Ammon's horn (tissue), 1 donor: ENCODE results near the gene KAT8.

Experiments
- DNase-seq: peaks from one replicate; pipeline ENCODE4 v3.0.0-alpha.2; 2016; ENCODE audit warnings: low spot score

Gene KAT8

DNA sequence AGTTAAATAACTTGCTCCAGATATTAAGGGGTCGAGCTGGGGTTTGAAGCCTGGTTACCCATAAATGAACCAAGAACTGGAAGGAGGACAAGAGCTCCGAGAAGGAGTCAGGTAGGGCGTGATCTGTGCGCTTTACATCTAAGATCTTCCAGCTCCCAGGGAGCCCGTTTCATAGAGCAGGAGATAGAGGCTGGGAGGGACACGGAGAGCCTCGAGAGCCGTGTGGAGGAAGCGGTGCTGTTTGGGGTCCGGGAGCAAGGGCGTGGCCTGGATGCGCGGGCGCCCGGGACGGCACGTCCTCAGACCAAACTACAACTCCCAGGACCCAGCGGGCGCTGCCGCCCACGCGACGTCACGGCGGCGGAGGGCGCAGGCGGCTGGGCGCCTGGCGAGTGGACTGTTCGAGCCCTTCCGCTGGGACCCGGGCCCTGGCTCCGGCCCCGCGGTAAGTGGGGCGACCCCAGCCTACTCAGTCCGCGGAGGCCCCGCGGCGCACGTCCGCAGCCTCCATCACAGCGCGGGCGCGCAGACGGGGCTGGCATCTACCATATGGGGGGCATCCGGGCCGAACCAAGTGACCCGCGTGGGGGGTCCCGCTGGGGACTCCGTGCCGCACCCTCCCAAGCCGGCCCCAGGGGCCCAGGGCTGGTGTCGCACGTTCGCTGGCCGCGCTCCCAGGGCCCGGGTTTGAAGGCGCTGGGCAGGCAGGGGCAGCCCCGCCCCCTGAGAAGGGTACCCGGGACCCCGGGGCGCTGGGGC lies 9.2 kb upstream of the KAT8 start, which contains the start of gene BCKDK:
Gene BCKDK (plus strand): TSS at position 352 of the 759 bp plus-strand sequence. CDS start 838 bp downstream, outside the sequence.
- DNase-seq = peak; percentile 86

- no peak for DNase-seq
These were observed 8.5 kb upstream of the KAT8 start for GRCh38 chr16:31108794-31109558.

- DNase-seq = no peak
These were observed 7.8 kb upstream of the KAT8 start for GRCh38 chr16:31109622-31110021.

GRCh38 chr16:31110106-31111034 lies 7.1 kb upstream of the KAT8 start:
- no peak for DNase-seq

DNA sequence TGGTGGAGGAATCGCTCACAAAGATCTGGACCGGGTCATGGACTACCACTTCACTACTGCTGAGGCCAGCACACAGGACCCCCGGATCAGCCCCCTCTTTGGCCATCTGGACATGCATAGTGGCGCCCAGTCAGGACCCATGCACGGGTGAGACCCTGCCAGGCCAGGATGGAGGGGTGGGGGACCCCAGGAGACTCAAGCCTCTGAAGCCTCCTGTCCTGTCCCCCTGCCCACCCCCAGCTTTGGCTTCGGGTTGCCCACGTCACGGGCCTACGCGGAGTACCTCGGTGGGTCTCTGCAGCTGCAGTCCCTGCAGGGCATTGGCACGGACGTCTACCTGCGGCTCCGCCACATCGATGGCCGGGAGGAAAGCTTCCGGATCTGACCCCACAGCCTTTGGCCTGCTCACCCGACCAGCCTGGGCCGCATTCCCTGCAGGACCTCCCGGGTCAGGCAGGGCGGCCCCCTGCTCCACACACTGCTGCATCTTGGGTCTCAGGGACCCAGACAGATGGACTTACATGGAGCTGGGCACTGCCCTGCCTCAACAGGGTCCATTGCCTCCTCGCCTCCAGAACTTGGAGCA lies 5.5 kb upstream of the KAT8 start:
- no peak for DNase-seq

- no peak for DNase-seq
These were observed 4.8 kb upstream of the KAT8 start for GRCh38 chr16:31112711-31113110.

DNA sequence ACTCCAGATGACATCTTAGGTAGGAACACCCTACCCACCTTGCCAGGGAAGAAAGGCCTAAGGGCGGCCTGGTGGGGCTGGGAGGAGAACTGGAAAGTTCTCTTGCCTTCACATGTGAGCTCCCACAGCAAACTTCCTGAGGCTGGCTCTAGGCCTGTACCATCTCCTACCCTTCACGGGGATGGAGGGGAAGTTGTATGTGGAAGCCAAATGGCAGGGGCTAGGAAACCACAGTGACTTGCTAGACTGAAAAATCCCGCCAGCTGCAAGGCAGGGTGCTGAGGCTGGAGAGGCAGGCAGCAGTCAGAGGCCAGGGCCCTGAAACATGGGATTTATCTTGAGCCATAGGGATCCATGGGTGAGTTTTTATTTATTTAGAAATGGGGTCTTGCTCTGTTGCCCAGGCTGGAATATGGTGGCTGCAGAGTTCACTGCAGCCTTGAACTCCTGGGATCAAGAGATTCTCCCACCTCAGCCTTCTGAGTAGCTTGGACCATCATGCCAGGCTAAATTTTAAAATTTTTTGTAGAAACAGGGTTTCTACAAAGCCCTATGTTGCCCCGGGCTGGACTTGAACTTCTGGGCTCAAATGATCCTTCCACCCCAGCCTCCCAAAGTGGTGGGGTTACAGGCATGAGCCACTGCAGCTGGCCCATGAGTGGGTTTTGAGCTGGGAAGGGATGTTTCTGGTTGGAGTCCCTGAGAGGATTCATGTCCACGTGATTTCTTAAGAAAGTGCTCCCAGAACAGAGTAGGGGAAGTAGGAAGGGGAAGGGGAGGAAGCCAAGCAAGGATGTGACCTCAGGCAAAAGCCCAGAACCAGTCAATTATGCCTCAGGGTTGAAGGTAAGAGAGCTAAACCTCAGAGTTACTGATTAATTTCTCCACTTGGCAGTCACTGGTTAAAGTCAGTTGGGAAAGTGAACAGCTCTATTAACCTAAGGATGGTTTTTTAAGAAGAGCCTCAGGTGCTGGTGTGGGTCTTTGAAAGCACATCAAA lies 4.0 kb upstream of the KAT8 start:
- DNase-seq = peak; percentile 55

GRCh38 chr16:31114468-31114867 lies 3.0 kb upstream of the KAT8 start:
- DNase-seq = no peak

- no peak for DNase-seq
These were observed 1.0 kb downstream of the KAT8 start for GRCh38 chr16:31118223-31119155.

DNA sequence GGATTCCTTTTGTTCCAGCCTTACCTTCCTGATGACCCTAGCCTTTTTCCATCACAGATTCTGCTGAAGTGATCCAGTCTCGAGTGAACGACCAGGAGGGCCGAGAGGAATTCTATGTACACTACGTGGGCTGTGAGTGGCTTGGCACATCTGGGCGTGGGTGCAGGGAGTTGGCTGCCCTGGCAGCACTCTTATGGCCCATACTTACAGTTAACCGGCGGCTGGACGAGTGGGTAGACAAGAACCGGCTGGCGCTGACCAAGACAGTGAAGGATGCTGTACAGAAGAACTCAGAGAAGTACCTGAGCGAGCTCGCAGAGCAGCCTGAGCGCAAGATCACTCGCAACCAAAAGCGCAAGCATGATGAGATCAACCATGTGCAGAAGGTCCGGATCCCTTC lies 2.7 kb downstream of the KAT8 start:
- DNase-seq = no peak

DNA sequence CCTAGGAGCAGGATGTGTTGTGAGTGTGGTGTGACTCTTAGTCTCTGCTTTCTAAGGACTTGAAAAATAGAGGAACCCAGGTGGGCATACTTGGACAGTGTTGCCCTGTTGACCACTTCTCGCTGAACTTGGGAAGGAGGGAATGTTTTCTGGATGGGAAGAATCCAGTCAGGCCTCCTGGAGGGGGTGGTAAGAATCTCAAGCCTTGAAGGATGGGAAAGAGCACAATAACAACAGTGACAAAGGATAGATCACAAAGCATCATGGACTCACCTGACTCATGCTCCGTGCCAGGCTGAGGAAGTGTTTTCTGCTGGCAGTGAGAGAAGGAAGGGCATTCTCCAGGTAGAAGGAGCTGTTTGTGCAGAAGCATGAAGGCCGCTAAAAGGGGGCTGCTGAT lies 8.4 kb downstream of the KAT8 start:
- no peak for DNase-seq

GRCh38 chr16:31127182-31127581 lies 9.7 kb downstream of the KAT8 start:
- DNase-seq = no peak

DNA sequence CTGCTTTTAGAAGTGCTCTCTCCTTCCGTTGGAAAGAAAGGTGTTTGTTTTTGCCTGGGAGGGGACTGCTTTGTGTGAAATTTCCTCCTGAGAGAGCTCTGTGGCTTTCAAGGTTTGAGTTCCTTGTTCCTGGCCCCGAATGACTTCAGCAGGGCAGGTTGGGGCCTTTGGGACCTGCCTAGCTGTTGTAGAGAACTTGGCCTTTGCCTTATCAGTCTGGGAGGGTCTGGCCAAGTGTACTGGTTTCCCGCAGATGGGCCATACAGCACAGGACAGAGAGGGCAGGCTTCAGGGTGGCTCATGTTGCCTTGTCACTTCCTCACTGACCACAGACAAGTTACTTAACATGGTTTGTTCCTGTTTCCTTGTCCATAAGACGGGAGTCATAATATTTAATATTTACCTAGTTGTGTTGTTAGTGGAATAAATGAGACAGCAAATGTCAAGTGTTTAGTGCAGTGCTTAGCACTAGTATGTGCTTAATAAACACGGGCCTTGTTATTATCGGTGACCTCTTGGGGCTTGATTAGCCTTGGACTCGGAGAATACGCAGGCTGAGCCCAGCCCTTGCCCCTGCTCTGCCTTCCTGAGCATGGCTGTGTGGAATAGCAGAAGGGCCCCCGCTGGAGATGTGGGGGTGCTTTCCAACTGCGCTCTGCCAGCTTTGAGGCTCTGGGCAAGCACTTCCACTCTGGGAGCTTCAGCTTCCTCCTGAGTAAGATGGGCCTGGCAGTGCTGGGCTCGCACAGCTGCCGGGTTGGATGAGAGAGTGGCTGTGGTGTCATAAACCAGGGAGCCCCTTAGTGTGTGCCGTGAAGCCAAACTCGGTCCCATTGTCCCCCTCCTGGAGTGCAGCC lies 11.5 kb downstream of the KAT8 start:
- DNase-seq = peak; percentile 75

- no peak for DNase-seq
These were observed 12.3 kb downstream of the KAT8 start for GRCh38 chr16:31129568-31130335.

GRCh38 chr16:31130336-31130891 lies 12.9 kb downstream of the KAT8 start:
- DNase-seq = no peak

- no peak for DNase-seq
These were observed 13.4 kb downstream of the KAT8 start for GRCh38 chr16:31130899-31131298.

DNA sequence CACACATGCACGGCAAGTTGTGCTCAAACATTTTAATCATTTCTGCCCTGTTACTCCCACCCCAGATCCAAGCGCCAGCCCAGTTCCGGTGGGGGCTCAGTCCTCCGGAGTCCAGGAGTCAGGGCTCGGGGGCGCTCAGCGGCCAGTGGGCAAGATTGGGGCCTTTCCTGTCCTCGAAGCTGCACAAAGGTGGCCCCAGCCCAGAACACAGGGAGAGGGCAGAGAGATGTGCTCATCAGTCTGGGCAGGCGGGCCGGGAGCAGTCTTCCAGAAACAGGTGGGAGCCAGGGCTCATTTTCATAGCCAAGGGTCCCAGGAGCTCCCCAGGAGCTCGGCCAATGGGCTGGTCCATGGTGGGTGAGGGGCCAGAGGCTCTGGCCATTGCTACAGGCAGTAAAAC lies 14.0 kb downstream of the KAT8 start:
- no peak for DNase-seq
